IMR-90 (cell line): Measurements from ENCODE around the gene NARS2. TPM values are rescaled to one million over a fixed set of nuclear protein-coding genes. Genes with fewer than 3 reads are reported as not detected.

Experiments
- ATAC-seq: fragments of 200-7000 bp; cut with Tn5 transposase; 2 replicates; pipeline ENCODE4 v1.9.1; 2020; ENCODE audit warnings: low read depth, mild to moderate bottlenecking, moderate library complexity
- BruUV-seq: library from RNA; stranded (reverse); fragments of 400-500 nt; replicated peaks from 2 replicates; lab custom pipeline; 2021; lab: Mats Ljungman, UMichigan
- CTCF ChIA-PET: fragments of 300-600 bp; formaldehyde crosslinking; extraction: SDS; loops from one replicate; lab custom pipeline; 2021; ENCODE audit warnings: antibody characterized with exemption; lab: Yijun Ruan, JAX
- POLR2A ChIA-PET: fragments of 300-600 bp; sonication (Branson Sonifier 250); formaldehyde crosslinking; loops from one replicate; lab custom pipeline; 2022; ENCODE audit warnings: antibody characterized with exemption; ENCODE audit not compliant: unreplicated experiment; lab: Charles Lee
- DNase-seq: peaks from one replicate; pipeline ENCODE4 v3.0.0; 2013
- H2AFZ ChIP-seq: replicated peaks from 2 replicates; pipeline ENCODE3; 2013; ENCODE audit warnings: low read length, mild to moderate bottlenecking; ENCODE audit not compliant: poor library complexity
- H2AK5ac ChIP-seq: 2 replicates; pipeline ENCODE4 v1.6.1; 2013; ENCODE audit warnings: low read depth, low read length, inconsistent platforms
- H2AK9ac ChIP-seq: replicated peaks from 2 replicates; pipeline ENCODE3; 2013; ENCODE audit warnings: mild to moderate bottlenecking, low read depth, low read length, moderate library complexity; ENCODE audit not compliant: poor library complexity
- H2BK120ac ChIP-seq: 2 replicates; pipeline ENCODE4 v1.6.1; 2013; ENCODE audit warnings: low read depth, low read length, inconsistent platforms
- H2BK15ac ChIP-seq: 3 replicates; pipeline ENCODE4 v1.6.1; 2013; ENCODE audit warnings: low read depth, low read length, inconsistent platforms
- H2BK20ac ChIP-seq: 2 replicates; pipeline ENCODE4 v1.6.1; 2013; ENCODE audit warnings: low read depth, mild to moderate bottlenecking, inconsistent platforms, low read length, moderate library complexity
- H2BK5ac ChIP-seq: 2 replicates; pipeline ENCODE4 v1.6.1; 2013; ENCODE audit warnings: mild to moderate bottlenecking, low read depth, low read length, inconsistent platforms; ENCODE audit not compliant: poor library complexity, severe bottlenecking
- H3K14ac ChIP-seq: replicated peaks from 2 replicates; pipeline ENCODE4 v1.6.1; 2013; ENCODE audit warnings: low read depth, low read length, inconsistent platforms
- H3K18ac ChIP-seq: 2 replicates; pipeline ENCODE4 v1.6.1; 2013; ENCODE audit warnings: low read depth, low read length, control low read depth
- H3K23ac ChIP-seq: 2 replicates; pipeline ENCODE4 v1.6.1; 2013; ENCODE audit warnings: low read depth, low read length, inconsistent platforms
- H3K27ac ChIP-seq: 2 replicates; pipeline ENCODE4 v1.5.1; 2013; ENCODE audit warnings: mild to moderate bottlenecking, control low read depth, low read length; ENCODE audit not compliant: insufficient read depth
- H3K27me3 ChIP-seq: 2 replicates; pipeline ENCODE4 v1.6.1; 2013; ENCODE audit warnings: low read length; ENCODE audit not compliant: control insufficient read depth, insufficient read depth
- H3K36me3 ChIP-seq: 2 replicates; pipeline ENCODE4 v1.6.1; 2013; ENCODE audit warnings: low read length, mixed read lengths; ENCODE audit not compliant: control insufficient read depth, insufficient read depth
- H3K4ac ChIP-seq: 2 replicates; pipeline ENCODE4 v1.6.1; 2013; ENCODE audit warnings: low read depth, low read length, inconsistent platforms
- H3K4me1 ChIP-seq: 2 replicates; pipeline ENCODE4 v1.6.1; 2013; ENCODE audit warnings: low read length, mixed read lengths; ENCODE audit not compliant: control insufficient read depth, insufficient read depth
- H3K4me2 ChIP-seq: 2 replicates; pipeline ENCODE4 v1.6.1; 2013; ENCODE audit warnings: low read depth, mild to moderate bottlenecking, control low read depth, low read length, moderate library complexity
- H3K4me3 ChIP-seq: 2 replicates; pipeline ENCODE4 v1.5.1; 2013; ENCODE audit warnings: low read depth, mild to moderate bottlenecking, control low read depth, low read length, moderate library complexity; ENCODE audit not compliant: insufficient read depth
- H3K56ac ChIP-seq: 2 replicates; pipeline ENCODE4 v1.6.1; 2013; ENCODE audit warnings: low read length, inconsistent platforms; ENCODE audit not compliant: insufficient read depth; ENCODE audit errors: extremely low read depth
- H3K79me1 ChIP-seq, 2 experiments: 2 replicates each; pipeline ENCODE4 v1.6.1; 2013; ENCODE audit warnings: low read length in 2 of 2, inconsistent platforms in 1 of 2, low read depth in 1 of 2
- H3K9ac ChIP-seq: 2 replicates; pipeline ENCODE4 v1.6.1; 2013; ENCODE audit warnings: low read depth, low read length, control low read depth
- H3K9me1 ChIP-seq: 2 replicates; pipeline ENCODE4 v1.6.1; 2013; ENCODE audit warnings: low read length, inconsistent platforms; ENCODE audit not compliant: insufficient read depth
- H3K9me3 ChIP-seq: 2 replicates; pipeline ENCODE4 v1.6.1; 2013; ENCODE audit warnings: low read length; ENCODE audit not compliant: control insufficient read depth, insufficient read depth
- H4K20me1 ChIP-seq: 2 replicates; pipeline ENCODE4 v1.6.1; 2013; ENCODE audit warnings: low read length, inconsistent platforms; ENCODE audit not compliant: insufficient read depth
- H4K5ac ChIP-seq: 2 replicates; pipeline ENCODE4 v1.6.1; 2013; ENCODE audit warnings: mild to moderate bottlenecking, low read depth, low read length, control low read depth
- H4K8ac ChIP-seq, 2 experiments: 2 replicates each; pipeline ENCODE4 v1.6.1; 2013; ENCODE audit warnings: low read depth in 2 of 2, low read length in 2 of 2, control low read depth in 1 of 2, inconsistent platforms in 1 of 2
- H4K91ac ChIP-seq: 2 replicates; pipeline ENCODE4 v1.6.1; 2013; ENCODE audit warnings: low read depth, low read length, inconsistent platforms; ENCODE audit not compliant: insufficient read depth
- CEBPB ChIP-seq: IDR thresholded peaks from 2 replicates; pipeline ENCODE4 v1.6.1; 2012; ENCODE audit warnings: low read depth, low read length, improper control_type of control experiment
- CHD1 ChIP-seq: IDR thresholded peaks from 2 replicates; pipeline ENCODE4 v1.6.1; 2012; ENCODE audit warnings: low read depth, low read length, improper control_type of control experiment
- CTCF ChIP-seq: conservative IDR thresholded peaks from 2 replicates; pipeline ENCODE4 v1.5.1; 2012; ENCODE audit warnings: mild to moderate bottlenecking, low read depth, low read length, improper control_type of control experiment
- FOS ChIP-seq: fragments of 150-350 bp; IDR thresholded peaks from 2 replicates; pipeline ENCODE4 v1.6.1; 2016; ENCODE audit warnings: low read depth, low read length
- MAFK ChIP-seq: IDR thresholded peaks from 2 replicates; pipeline ENCODE4 v1.6.1; 2012; ENCODE audit warnings: low read depth, low read length, improper control_type of control experiment
- MAZ ChIP-seq: IDR thresholded peaks from 2 replicates; pipeline ENCODE4 v1.6.1; 2012; ENCODE audit warnings: low read depth, mild to moderate bottlenecking, low read length, improper control_type of control experiment, moderate library complexity, borderline replicate concordance
- MXI1 ChIP-seq: IDR thresholded peaks from 2 replicates; pipeline ENCODE4 v1.6.1; 2012; ENCODE audit warnings: low read depth, mild to moderate bottlenecking, low read length, moderate library complexity, borderline replicate concordance
- NFE2L2 ChIP-seq: fragments of 150-350 bp; IDR thresholded peaks from 2 replicates; pipeline ENCODE4 v1.6.1; 2016; ENCODE audit warnings: low read depth, mild to moderate bottlenecking, low read length
- POLR2A ChIP-seq: IDR thresholded peaks from 2 replicates; pipeline ENCODE4 v1.6.1; 2012; ENCODE audit warnings: mild to moderate bottlenecking, low read depth, low read length
- RAD21 ChIP-seq: IDR thresholded peaks from 2 replicates; pipeline ENCODE4 v1.6.1; 2012; ENCODE audit warnings: low read length, improper control_type of control experiment
- RCOR1 ChIP-seq: IDR thresholded peaks from 2 replicates; pipeline ENCODE4 v1.6.1; 2012; ENCODE audit warnings: mild to moderate bottlenecking, low read length, improper control_type of control experiment; ENCODE audit not compliant: insufficient replicate concordance
- RFX5 ChIP-seq: IDR thresholded peaks from 2 replicates; pipeline ENCODE4 v1.8.0; 2012; ENCODE audit warnings: low read depth, mild to moderate bottlenecking, low read length, moderate library complexity
- SMC3 ChIP-seq: fragments of 150-350 bp; IDR thresholded peaks from 2 replicates; pipeline ENCODE4 v1.6.1; 2016; ENCODE audit warnings: low read depth, mild to moderate bottlenecking, antibody characterized with exemption, low read length, moderate library complexity
- WGBS, 2 experiments: methylation state at CpG; one replicate each; pipeline versions ENCODE4 v1.1.5 to v1.1.7; 2013; ENCODE audit warnings: missing lambda C conversion rate in 2 of 2; ENCODE audit not compliant: insufficient read length in 1 of 2; ENCODE audit errors: extremely low coverage in 2 of 2; 5-methylcytosine and 5-hydroxymethylcytosine counted together
- dilution Hi-C: fragments of 300-500 bp; cut with HindIII; formaldehyde crosslinking; loops from one replicate; pipeline ENCODE4 v1.14.3; 2018; ENCODE audit warnings: low sequenced_read_pairs; ENCODE audit not compliant: unreplicated experiment
- in situ Hi-C: fragments of 300-500 bp; cut with MboI; formaldehyde crosslinking; loops from 3 replicates; pipeline ENCODE4 v1.14.3; 2019; ENCODE audit warnings: low sequenced_read_pairs, inconsistent platforms, mixed read lengths
- intact Hi-C: fragments of 100-400 bp; cut with micrococcal nuclease; formaldehyde crosslinking; loops from 2 replicates; pipeline ENCODE4 v1.10.0; 2022
- polyA plus RNA-seq, 3 experiments: library from polyadenylated mRNA; depleted of rRNA; stranded (reverse); fragments of >200 nt; gene quantifications; 2 replicates each; pipeline ENCODE4 v1.2.3, GENCODE V29; 2012; ENCODE audit warnings: low replicate concordance in 1 of 3
- total RNA-seq: library from RNA; depleted of rRNA; stranded (reverse); fragments of >200 nt; gene quantifications from 2 replicates; pipeline ENCODE4 v1.2.3, GENCODE V29; 2012
- TF ChIP-seq, protein P1 (sequence below): fragments of 150-350 bp; IDR thresholded peaks from 2 replicates; pipeline ENCODE4 v1.6.1; 2017; ENCODE audit warnings: mild to moderate bottlenecking, antibody characterized with exemption, low read length, low read depth

NARS2 gene
- total and polyA plus RNA-seq, 2 of the 4 experiments (the other 2 are of a cell fraction): 8.0 to 15.8 TPM

DNA sequence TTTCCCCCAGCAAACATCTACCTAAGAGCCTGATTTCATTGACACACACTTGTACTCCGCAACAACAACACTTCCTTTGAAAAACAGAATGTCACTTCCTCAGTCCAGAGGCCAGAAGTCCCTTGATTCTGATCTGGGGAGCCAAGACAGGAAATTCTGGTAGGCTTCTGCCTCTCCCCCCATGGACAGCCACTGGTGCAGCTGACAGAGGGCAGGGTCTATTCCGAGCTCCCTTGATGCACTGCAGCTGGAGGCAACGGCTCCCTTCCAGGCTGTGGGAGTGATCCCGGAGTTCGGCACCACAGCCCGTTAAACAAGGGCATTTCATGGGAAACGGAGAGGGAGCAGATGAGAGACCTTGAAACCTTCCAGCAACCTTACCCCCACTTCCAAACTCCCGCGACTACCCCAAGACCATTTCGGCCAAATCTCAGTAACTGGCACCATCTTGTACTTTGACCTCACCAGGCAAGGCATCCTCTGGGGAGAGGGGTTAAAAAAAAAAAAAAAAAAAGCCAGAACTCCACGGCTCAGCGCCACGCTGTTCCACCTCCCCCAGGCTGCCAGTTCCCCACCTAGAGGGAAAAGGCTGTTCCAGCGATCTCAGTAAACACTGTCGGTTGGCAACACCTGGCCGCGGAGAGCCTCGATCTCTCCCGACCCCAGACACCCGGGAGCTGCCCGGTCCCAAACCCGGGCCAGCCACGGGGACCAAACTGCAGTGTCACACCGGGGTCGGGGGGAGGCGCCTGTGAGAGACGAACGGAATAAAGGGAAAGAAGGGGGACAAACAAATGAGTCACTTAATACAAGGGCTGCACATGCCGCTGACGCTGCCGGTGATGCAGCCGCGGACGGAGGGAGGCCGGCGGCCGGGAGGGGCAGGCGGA, 158.1 kb downstream of the NARS2 start:
- Histone ChIP-seq H3K27ac (peak overlapping the region; percentile 84), H3K36me3 (no peaks in the 10 kb centered on the region), H3K18ac (peak overlapping the region; percentile 39; the same call in 1 of the 2 replicates), H2BK120ac (peak overlapping the region; percentile 53), H3K9me3 (no peaks in the 10 kb centered on the region), H3K27me3 (no peaks in the 10 kb centered on the region), H2BK5ac (peak overlapping the region; percentile 51), H2BK15ac (peak overlapping the region; percentile 71; the same call in 2 of the 3 replicates), H3K4me1 (peaks cover 19% of the 10 kb centered on the region), H3K4me2 (peak overlapping the region; percentile 89), H4K5ac (no peak overlapping the region), H3K23ac (peak overlapping the region; percentile 61), H3K14ac (peak overlapping the region; percentile 51), H2AFZ (peak overlapping the region; percentile 88), H3K4ac (peak overlapping the region; percentile 81), H3K56ac (peak overlapping the region; percentile 82), H4K91ac (peak overlapping the region; percentile 77), H2AK5ac (0 out of 2 replicates have a peak overlapping the region, but pooled peaks have one; percentile 20), H3K9ac (peak overlapping the region; percentile 69), H3K4me3 (peak overlapping the region; percentile 86), H4K20me1 (peaks cover 5% of the 10 kb centered on the region), H3K9me1 (peaks cover 11% of the 10 kb centered on the region), H3K79me1 (peaks cover 6 to 33% of the 10 kb centered on the region in 2 experiments), H2BK20ac (peak overlapping the region; percentile 6; the same call in 1 of the 2 replicates), H4K8ac (peak overlapping the region; percentile 41 to 80), H2AK9ac (peak overlapping the region; percentile 82)
- CTCF ChIA-PET: interaction anchor here (0.5 to 3.3 kb wide), 4 partner anchors 9 to 148 kb away, joined by 3 to 19 read pairs (median 3); no protein-coding TSS in a partner anchor
- peak; percentile 87 for DNase-seq
- dilution Hi-C loops (no loop called here), intact Hi-C loops (loop anchor here (1.0 to 2.0 kb wide), 3 partner anchors 146 to 268 kb away; no protein-coding TSS in a partner anchor), in situ Hi-C loops (loop anchor here (10.0 kb wide), 1 partner anchor 282 kb away; the partner anchor contains the start of gene ALG8)
- peak; percentile 64 for ATAC-seq
- BruUV-seq: no TSS peak
- 0% methylated on average over 9 of the region's 38 CpGs; no CpG with 5 or more reads in 1 of the 2 experiments for WGBS, 2 experiments
- POLR2A ChIA-PET: no interaction called here
- TF ChIP-seq MXI1 (peak; percentile 72), CHD1 (peak; percentile 95; the same call in 1 of the 2 replicates), RCOR1 (no peak), POLR2A (peak; percentile 65; the same call in 1 of the 2 replicates), CTCF (peak; percentile 64), RAD21 (peak; percentile 57), RFX5 (no peak), MAFK (no peak), CEBPB (no peak), SMC3 (peak; percentile 66), NFE2L2 (peak; percentile 54), FOS (peak; percentile 90), MAZ (peak; percentile 85)
- TF ChIP-seq, protein P1, sequence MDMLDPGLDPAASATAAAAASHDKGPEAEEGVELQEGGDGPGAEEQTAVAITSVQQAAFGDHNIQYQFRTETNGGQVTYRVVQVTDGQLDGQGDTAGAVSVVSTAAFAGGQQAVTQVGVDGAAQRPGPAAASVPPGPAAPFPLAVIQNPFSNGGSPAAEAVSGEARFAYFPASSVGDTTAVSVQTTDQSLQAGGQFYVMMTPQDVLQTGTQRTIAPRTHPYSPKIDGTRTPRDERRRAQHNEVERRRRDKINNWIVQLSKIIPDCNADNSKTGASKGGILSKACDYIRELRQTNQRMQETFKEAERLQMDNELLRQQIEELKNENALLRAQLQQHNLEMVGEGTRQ: peak; percentile 52; the same call in 1 of the 2 replicates
